T1000 (cell line): ENCODE data around the gene KLHL29.

Source experiments
- DNase-seq: peaks from one replicate; lab custom pipeline; 2025; ENCODE audit warnings: mixed read lengths; lab: John Stamatoyannopoulos, UW

KLHL29 gene

DNA sequence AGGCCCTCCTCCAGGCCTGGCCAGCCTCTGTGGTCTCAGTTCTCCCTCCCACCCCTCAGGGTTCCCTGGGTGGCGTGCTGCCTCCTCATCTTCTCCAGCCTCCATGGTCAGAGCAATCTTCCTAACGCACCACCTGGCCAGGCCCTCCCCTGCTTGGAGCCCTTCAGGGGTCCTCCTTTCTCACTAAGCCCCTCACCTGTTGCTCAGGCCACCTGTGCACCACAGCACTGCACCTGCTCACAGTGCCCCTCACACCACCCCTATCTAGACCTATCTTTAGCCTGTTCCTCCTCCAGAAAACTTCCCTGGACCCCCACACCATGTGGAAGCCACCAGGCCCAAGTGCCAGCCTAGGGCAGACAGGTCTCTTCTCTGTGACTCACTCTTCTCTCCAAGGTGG lies 274.8 kb downstream of the KLHL29 start:
- DNase-seq = no peak

DNA sequence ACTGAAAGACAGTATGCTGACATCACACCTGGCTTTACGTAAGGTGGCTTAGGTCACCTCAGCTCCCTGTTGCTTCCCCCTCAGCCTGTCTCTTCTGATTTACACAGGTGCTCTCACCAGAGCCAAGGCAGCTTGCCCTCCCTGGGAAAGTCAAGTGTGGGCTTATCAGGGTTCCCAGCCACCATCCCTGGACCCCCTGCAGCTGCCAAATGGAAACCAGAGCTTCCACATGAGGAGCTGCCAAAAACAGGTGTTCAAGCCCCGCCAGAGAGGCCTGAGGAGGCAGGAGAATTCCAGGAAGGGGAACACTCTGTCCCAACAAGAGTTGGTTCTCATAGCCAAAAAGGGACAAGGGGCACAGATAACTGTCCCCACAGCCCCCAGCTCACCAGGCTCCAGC lies 275.3 kb downstream of the KLHL29 start:
- no peak for DNase-seq

GRCh38 chr2:23661276-23662050 lies 276.5 kb downstream of the KLHL29 start:
- no peak for DNase-seq

DNA sequence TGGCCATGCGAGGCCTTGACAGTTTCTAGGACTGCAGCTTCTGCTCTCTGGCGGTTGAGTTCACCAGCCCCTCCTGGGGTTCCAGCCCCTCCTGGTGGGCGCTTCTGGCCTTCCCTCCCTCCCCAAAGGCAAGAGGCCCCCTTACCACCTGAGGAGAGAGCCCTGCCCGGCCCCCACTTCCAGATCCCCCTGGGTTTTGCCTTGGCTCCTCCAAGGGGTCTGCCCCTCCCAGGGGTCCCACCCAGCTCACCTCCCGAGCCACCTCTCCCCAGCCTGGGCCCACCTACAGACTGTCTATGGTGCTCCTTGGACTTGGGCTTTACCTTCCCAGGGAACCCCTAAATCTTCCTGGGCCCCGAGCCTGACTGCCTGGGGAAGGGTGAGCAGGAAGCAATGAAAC lies 277.5 kb downstream of the KLHL29 start:
- no peak for DNase-seq

DNA sequence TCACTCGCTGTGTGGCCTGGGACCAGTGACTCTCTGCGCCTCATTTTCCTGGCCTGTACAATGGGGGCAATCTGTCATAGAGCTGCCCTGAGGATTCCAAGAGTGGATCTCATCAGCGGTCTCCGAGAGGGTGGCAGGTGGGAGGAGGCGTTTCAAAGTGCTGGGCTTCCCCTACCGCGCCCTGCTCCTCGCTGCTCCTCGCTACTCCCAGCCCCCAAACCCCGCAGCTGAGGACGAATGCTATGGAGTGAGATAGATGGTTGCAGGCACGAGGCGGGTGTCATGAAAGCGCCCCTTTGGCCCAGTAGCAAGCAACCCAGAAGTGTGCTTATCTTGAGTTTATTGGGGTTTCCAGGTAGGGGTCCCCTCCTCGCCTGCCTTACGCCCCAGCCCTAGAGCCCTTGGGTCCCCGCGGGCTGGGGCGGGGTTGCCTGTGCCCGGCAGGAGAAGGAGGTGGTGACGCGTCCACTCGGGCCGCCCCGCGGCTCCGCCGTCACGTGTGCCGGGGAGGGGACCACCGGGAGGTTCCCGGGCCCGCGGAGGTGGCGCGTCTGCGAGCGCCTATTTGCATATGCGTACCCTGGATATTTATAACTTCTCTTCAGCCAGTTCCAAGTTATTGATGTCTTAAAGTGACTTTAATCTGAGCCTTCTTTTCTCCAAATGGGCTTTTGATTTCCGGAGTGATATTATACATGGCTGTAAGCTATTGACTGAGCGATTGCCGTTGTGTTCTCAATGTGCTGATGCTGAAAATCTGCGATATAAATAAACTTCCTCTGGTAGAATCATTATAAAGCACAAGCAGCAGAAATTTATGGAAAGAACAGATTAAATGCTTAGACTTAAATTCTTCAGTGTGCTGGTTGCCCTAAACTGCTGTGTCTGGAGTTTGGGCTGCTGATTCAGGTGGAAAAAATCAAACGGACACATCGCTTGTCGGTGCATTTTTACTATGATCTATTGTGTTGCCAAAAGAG lies 278.3 kb downstream of the KLHL29 start:
- DNase-seq = no peak

DNA sequence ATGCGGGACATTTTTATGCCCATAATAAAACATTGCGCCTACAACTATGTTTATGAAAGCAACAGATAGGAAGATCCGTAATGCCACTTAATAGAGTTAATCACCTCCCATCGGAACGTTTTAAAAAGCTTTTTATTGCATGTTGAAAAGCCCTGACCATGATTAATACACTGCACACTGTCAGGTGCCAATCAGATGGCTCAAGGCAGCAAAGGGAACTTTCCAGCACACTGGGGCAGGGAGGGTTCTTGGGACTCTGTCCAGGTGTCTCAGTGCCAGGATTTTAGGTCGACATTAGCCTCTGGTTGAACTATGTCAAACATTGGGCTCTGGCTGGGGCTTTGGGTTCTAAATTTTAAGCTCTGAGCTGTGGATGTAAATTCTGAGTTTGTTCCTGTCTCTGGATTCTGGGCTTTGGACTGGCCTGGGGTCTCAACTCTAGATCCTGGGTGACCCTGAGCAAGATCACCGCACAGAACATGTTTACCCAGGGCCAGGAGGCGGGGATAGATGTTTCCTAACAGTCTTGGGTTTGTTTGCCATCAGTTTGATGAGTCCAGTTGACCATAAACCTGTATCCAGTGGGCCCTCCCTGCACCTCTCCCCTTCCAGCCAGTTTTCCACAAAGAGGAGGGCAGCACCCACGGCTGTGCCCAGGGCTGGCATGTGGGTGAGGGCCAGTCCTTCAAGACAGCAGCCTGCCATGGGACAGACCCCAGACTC lies 279.2 kb downstream of the KLHL29 start:
- DNase-seq = no peak

DNA sequence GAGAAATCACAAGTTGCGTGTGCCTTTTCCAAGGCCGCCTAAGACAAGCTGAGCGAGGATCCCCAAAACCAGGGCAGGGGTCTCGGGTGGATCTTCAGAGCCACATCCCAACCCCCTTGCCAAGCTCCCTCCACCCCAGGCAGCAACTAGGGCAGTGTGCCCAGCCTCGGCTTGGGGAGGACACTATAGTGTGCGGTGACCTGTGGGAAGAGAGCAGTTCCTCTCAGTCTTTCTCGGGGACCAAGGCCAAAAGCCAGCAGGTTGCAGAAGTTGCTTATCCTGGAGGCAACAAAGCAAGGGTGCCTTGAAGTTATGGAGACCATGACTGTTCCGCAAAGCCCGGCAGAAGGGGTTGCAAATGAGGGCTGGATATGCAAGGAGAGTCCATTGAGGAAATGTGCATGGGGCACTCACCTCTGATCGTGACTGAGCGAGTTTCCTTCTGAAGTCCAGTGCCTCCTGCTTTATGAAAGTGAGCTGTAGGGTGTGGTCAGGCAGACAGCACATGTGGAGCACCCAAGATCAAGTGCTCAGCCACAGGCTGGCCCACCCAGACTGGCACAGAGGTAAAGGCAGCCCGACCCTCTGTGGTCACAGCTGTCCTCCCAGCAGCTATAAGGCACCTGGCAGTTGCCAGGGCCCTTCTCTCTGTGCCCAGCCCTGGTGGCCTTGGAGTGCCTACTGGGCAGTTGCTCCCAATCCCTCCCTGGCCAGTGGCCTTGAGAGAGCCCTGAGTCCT lies 281.4 kb downstream of the KLHL29 start:
- DNase-seq = no peak

DNA sequence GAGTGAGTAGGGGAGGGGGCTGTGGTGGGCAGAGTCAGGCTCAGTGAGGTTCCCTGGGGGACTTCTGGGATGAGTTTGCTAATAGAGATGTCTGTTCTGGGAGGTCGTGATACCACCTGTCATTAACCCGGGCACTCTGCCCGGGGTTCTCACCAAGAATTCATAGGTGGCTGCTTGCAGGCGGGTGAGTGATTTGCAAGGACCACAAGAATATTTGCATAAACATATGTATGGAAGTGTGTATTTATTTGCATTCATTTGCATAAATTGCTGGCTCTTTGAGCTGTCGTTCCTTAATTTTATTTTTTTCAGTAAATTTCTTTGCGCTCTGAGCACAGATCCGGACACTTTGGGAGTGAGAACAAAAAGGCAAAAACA lies 282.0 kb downstream of the KLHL29 start:
- no peak for DNase-seq

DNA sequence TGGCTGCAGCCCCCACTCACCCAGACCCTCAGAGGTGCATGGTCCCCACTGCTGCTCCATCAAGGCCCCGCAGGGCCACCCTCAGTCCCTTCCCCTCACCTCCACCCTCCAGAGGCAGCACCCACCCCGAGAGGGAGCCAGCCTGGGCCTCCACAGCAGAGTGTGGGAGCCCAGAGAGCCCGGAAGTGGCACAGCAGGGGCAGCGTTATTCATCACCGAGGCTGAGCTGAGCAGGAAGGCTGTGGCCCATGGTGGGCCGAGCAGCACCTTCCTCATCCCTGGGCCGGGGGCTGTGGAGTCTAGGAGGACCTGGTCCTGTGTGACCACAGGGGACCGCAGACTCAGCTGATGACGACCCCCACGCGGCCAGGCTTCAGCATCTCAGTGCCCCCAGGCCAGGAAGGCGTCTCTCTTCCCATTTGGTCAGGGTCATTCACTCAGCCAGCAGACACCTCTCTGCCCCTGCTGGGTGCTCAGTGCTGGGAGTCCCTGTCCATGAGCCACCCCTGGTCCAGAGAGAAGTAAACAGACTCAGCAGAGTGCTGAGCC lies 283.9 kb downstream of the KLHL29 start:
- DNase-seq = no peak

DNA sequence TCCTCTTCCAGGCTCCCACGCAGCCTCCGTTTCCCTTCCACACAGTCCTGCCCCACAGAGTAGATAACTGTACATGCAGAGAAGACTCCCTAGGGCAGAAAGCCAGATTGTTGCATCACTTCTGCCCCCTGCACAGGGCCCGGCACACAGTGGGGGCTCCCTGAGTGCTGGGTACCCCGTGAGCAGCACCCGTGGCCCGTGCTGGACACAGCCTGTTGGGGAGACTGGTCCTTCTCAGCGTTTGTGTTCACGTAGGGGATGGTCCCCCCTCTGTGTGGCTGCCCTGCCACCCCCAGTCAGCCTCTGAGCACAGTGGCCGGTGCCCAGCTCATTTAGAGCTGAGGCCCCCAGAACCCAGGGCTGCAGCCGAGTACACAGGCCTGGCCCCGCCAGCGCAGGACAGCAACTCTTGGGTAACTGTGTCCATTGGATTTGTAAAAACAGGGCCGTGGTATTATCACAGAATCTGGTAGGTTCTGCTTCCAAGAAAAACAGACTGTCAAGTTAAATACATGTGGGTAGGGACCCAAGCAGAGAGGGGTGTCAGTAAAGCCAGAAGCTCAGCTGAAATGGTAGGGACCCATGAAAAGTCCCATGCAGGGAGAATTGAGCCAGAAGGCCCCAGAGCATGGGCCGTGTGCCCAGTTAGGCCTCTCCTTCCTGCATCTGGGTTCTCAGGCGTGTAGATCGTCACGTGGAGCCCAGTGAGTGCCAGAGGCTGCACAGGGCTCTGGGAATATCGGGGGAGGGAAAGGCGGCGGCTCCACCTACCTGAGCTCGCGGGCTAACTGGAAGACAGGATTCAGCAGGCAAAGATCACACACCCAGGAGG lies 284.6 kb downstream of the KLHL29 start:
- DNase-seq = no peak

- DNase-seq = no peak
Observed at GRCh38 chr2:23670245-23670592, 285.2 kb downstream of the KLHL29 start.

DNA sequence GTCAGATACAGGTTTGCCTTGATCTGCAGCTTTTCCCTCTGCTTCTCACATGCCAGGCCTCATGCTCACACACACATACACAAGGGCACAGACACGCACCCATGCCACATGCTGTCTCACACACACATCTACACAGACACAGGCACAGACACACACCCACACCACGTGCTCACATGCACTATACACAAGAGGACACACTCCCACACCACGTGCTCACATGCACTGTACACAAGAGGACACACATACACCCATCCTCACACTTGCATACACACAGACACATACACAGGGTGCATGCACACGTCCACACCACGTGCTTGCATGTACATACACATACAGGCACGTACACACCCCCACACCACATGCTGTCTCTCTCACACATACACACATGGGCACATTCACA lies 288.1 kb downstream of the KLHL29 start:
- no peak for DNase-seq

DNA sequence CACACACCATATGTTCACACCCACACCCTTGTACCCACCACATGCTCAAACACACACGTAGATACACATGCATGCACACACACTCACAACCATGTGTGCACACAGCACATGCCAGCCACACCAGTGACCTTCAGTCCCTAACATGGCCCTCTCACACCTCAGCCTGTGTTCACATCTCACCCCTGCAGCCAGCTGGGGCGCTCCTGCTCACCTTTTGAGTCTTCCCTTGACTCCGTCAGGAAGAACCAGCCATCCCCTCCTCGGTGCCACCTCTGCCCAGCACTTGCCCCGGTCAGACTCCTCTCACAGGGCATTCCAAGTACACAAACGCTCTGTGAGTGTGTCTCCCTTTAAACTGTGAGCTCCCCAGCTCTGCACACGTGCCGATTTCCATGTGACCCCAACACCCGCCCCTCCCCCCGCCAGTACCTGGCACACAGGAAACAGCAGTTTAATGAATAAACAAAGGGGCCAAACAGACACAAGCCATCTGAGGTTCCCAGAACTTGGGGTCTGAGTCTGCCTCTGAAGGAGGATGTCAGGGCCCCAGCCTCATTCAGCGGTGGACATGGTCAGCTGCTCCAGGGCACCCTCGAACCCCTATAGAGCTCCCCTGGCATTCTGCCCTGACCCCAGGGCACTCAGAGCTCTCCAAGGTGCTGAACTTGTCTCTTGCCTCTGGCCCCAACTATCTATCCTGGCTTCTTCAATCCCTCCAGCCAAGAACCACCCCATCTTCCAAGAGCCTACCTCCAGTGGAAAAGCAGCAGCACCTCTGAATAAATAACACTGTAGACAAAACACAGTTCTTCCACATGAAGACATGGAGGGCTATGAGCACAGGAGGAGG lies 289.1 kb downstream of the KLHL29 start:
- DNase-seq = no peak

DNA sequence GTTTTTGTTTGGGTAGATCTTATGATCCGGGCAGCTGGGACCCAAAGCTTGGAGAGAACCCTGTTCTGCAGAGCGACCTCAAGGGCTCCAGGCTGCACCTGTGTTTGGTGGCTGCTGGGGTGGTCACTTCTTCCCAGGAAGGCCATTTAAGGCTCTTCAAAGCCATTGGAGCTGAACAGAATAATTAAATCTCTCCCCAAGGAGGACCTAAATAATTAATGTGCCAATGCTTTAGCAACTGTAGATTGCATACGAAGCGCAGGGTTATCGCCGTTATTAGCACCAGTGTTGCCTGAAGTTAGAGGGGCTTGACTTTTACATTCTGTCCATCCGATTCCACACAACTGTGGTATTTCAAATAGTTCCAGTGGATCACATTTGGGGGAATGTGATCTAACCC lies 290.5 kb downstream of the KLHL29 start:
- DNase-seq = no peak

GRCh38 chr2:23677836-23678235 lies 292.9 kb downstream of the KLHL29 start:
- DNase-seq = no peak

DNA sequence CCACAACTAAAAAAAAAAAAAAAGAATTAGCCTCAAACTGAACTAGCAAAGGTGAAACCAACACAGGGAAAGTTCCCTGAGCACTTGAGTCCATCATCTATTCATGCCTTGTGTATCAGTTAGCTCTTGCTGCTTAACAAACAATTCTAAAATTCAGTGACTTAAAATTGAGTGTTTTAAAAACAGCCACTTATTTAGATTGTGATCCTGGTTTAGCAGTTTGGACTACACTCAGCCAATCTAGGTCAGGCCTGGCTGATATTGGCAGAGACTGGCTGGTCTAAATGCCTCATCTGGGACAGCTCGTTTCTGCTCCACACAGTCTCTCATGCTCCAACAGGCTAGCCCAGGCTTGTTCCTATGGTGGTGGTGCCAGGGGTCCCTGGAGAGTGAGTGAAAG lies 294.1 kb downstream of the KLHL29 start:
- DNase-seq = no peak

- DNase-seq = no peak
Observed at GRCh38 chr2:23680951-23681350, 296.0 kb downstream of the KLHL29 start.

- DNase-seq = no peak
Observed at GRCh38 chr2:23681356-23682140, 296.6 kb downstream of the KLHL29 start.

GRCh38 chr2:23682481-23682880 lies 297.5 kb downstream of the KLHL29 start:
- DNase-seq = no peak
